ENCODE data around the gene OR10X1. TPM values are rescaled to one million over a fixed set of nuclear protein-coding genes. Genes with fewer than 3 reads are reported as not detected.

OR10X1 gene
- not detected for total RNA-seq (2021; ENCODE audit: unreplicated experiment)
- polyA plus RNA-seq (2012; ENCODE audit: insufficient read length): not detected
- Bru-seq, nascent RNA: not detected
- BruChase-seq, experiment 1, labeled RNA remaining after a 2-hour chase: not detected
- BruChase-seq, experiment 2, labeled RNA remaining after a 6-hour chase: not detected
- long read RNA-seq: 0 reads

- BruUV-seq (replicated peaks): no TSS peak
- no peak for TF ChIP-seq TCF7L2 (IDR thresholded peaks at IDR 0.05; ENCODE audit: low read depth, low read length)
- TF ChIP-seq SIN3A (IDR thresholded peaks at IDR 0.05; ENCODE audit: borderline replicate concordance, insufficient read depth, low read depth, low read length): no peak
- TF ChIP-seq, protein P1, sequence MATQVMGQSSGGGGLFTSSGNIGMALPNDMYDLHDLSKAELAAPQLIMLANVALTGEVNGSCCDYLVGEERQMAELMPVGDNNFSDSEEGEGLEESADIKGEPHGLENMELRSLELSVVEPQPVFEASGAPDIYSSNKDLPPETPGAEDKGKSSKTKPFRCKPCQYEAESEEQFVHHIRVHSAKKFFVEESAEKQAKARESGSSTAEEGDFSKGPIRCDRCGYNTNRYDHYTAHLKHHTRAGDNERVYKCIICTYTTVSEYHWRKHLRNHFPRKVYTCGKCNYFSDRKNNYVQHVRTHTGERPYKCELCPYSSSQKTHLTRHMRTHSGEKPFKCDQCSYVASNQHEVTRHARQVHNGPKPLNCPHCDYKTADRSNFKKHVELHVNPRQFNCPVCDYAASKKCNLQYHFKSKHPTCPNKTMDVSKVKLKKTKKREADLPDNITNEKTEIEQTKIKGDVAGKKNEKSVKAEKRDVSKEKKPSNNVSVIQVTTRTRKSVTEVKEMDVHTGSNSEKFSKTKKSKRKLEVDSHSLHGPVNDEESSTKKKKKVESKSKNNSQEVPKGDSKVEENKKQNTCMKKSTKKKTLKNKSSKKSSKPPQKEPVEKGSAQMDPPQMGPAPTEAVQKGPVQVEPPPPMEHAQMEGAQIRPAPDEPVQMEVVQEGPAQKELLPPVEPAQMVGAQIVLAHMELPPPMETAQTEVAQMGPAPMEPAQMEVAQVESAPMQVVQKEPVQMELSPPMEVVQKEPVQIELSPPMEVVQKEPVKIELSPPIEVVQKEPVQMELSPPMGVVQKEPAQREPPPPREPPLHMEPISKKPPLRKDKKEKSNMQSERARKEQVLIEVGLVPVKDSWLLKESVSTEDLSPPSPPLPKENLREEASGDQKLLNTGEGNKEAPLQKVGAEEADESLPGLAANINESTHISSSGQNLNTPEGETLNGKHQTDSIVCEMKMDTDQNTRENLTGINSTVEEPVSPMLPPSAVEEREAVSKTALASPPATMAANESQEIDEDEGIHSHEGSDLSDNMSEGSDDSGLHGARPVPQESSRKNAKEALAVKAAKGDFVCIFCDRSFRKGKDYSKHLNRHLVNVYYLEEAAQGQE (IDR thresholded peaks at IDR 0.05; ENCODE audit: insufficient read depth in 1 of 2, low read depth in 2 of 2, low read length in 1 of 2): no peak
- no peak for TF ChIP-seq POLR2AphosphoS5 (IDR thresholded peaks at IDR 0.05; ENCODE audit: low read depth, low read length)
- no peak for TF ChIP-seq CTCF (IDR thresholded peaks at IDR 0.05)
- intact Hi-C loops (cut with micrococcal nuclease; ENCODE audit: unreplicated experiment): no loop called here
- ATAC-seq (no peak), DNase-seq (ENCODE audit: low read depth, low spot score) (no peak)
- H3K9me3 ChIP-seq (ENCODE audit: control insufficient read depth, insufficient read depth, low read depth, low read length): no peaks in the 10 kb centered on the region
- in situ Hi-C loops (cut with HindIII; ENCODE audit: low pct_unique_long_range_greater_than_20kb, low sequenced_read_pairs): no loop called here
- ChIA-PET CTCF (no interaction called here), POLR2A (no interaction called here)
- H3K4me1 ChIP-seq (ENCODE audit: control insufficient read depth, insufficient read depth, low read length): no peaks in the 10 kb centered on the region
- no peak within 1 kb of the TSS for H3K27ac ChIP-seq (ENCODE audit: low read length)
- no peaks in the 10 kb centered on the region for H3K27me3 ChIP-seq (ENCODE audit: control insufficient read depth, insufficient read depth, low read length)
- H3K36me3 ChIP-seq (ENCODE audit: control insufficient read depth, insufficient read depth, low read length): no peaks in the 10 kb centered on the region
- no peak within 1 kb of the TSS for H3K4me3 ChIP-seq (ENCODE audit: low read depth in 2 of 2, low read length in 2 of 2)
Measured at GRCh38 chr1:158579733-158580132, at the start of gene OR10X1. Gene OR10X1 (minus strand): TSS chr1:158579899. CDS start chr1:158579899, 0 bp downstream.

DNA sequence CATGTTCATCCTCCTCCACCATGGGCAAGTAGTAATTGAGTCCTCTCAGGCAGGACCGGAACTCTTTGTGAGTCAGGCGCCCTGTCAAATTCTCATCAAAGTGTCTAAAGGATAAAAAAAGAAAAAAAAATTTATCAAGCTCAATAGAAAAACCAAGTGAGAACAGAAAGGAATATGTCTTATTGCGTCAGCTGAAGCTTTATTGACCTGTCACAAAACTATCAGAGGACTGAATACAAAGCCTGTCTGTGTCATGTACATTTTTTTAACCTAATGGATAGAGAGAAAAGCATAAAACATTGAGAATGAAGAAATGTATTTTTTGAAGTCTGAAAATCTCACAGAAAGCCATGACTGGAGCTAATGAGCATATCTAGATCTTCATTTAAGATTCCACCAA, 34.1 kb upstream of the OR10X1 start:
- POLR2A ChIA-PET: no interaction called here
- no peak for ATAC-seq
- in situ Hi-C loops (cut with HindIII; ENCODE audit: low pct_unique_long_range_greater_than_20kb, low sequenced_read_pairs) (no loop called here), intact Hi-C loops (cut with micrococcal nuclease; ENCODE audit: unreplicated experiment) (no loop called here)
- H3K4me3 ChIP-seq (ENCODE audit: low read depth in 2 of 2, low read length in 2 of 2): no peak overlapping the region
- H3K36me3 ChIP-seq (ENCODE audit: control insufficient read depth, insufficient read depth, low read length): no peaks in the 10 kb centered on the region
- H3K27me3 ChIP-seq (ENCODE audit: control insufficient read depth, insufficient read depth, low read length): no peaks in the 10 kb centered on the region
- H3K4me1 ChIP-seq (ENCODE audit: control insufficient read depth, insufficient read depth, low read length): no peaks in the 10 kb centered on the region
- no peak for DNase-seq (ENCODE audit: low read depth, low spot score)
- CTCF ChIA-PET: no interaction called here
- BruUV-seq (replicated peaks): no TSS peak
- no peak for TF ChIP-seq TCF7L2 (IDR thresholded peaks at IDR 0.05; ENCODE audit: low read depth, low read length)
- TF ChIP-seq, protein P1 (IDR thresholded peaks at IDR 0.05; ENCODE audit: insufficient read depth in 1 of 2, low read depth in 2 of 2, low read length in 1 of 2): no peak
- no peak for TF ChIP-seq CTCF (IDR thresholded peaks at IDR 0.05)
- no peak for TF ChIP-seq POLR2AphosphoS5 (IDR thresholded peaks at IDR 0.05; ENCODE audit: low read depth, low read length)
- no peak for TF ChIP-seq SIN3A (IDR thresholded peaks at IDR 0.05; ENCODE audit: borderline replicate concordance, insufficient read depth, low read depth, low read length)
- H3K27ac ChIP-seq (ENCODE audit: low read length): no peak overlapping the region
- no peaks in the 10 kb centered on the region for H3K9me3 ChIP-seq (ENCODE audit: control insufficient read depth, insufficient read depth, low read depth, low read length)

Data from Panc1 (cell line).